Sigmoid colon (tissue), 7 donors: ENCODE data around the gene LRRC34. TPM values are rescaled to one million over a fixed set of nuclear protein-coding genes. Genes with fewer than 3 reads are reported as not detected.

Source experiments
- DNase-seq: peaks from one replicate; pipeline ENCODE4 v3.0.0-alpha.2; 2019
- H3K27ac ChIP-seq, 4 donors: fragments of 200-600 bp; sonication (generic); one replicate each; pipeline ENCODE4 v1.5.1; 2016 to 2019; ENCODE audit warnings: mild to moderate bottlenecking in 1 of 4
- H3K27me3 ChIP-seq, 3 donors: fragments of 200-600 bp; sonication (generic); one replicate each; pipeline ENCODE4 v1.5.1; 2019; ENCODE audit warnings: mild to moderate bottlenecking in 1 of 3
- H3K36me3 ChIP-seq, 4 donors: fragments of 200-600 bp; sonication (generic); one replicate each; pipeline ENCODE4 v1.5.1; 2016 to 2019
- H3K4me1 ChIP-seq, 4 donors: fragments of 200-600 bp; sonication (generic); one replicate each; pipeline ENCODE4 v1.5.1; 2017 to 2019
- H3K4me3 ChIP-seq, 4 donors: fragments of 200-600 bp; sonication (generic); one replicate each; pipeline ENCODE4 v1.5.1; 2017 to 2019; ENCODE audit warnings: mild to moderate bottlenecking in 2 of 4, moderate library complexity in 1 of 4
- H3K9me3 ChIP-seq, 4 donors: fragments of 200-600 bp in 3 of 4; sonication (generic) in 3 of 4; one replicate each; pipeline versions ENCODE4 v1.5.1 to v1.6.1; 2013 to 2019
- CTCF ChIP-seq, 4 experiments: fragments of 450-650 bp in 3 of 4; fragments of 200-600 bp in 1 of 4; IDR thresholded peaks; one replicate each; pipeline ENCODE4 v1.5.1; 2016 to 2019; ENCODE audit warnings: antibody characterized with exemption in 4 of 4, mild to moderate bottlenecking in 3 of 4, moderate library complexity in 2 of 4
- EP300 ChIP-seq, 4 donors: sonication (generic); formaldehyde crosslinking; IDR thresholded peaks; one replicate each; pipeline ENCODE4 v1.6.1; 2017; ENCODE audit warnings: antibody characterized with exemption in 4 of 4
- POLR2A ChIP-seq, 2 donors: fragments of 450-650 bp; IDR thresholded peaks; one replicate each; pipeline ENCODE4 v1.6.1; 2016; ENCODE audit warnings: antibody characterized with exemption in 2 of 2, mild to moderate bottlenecking in 2 of 2, moderate library complexity in 2 of 2
- POLR2AphosphoS5 ChIP-seq, 4 donors: sonication (generic); formaldehyde crosslinking; IDR thresholded peaks; one replicate each; pipeline ENCODE4 v1.6.1; 2017; ENCODE audit warnings: antibody characterized with exemption in 4 of 4
- WGBS, 2 donors: extraction: QIAGEN DNeasy Blood & Tissue Kit; methylation state at CpG; one replicate each; pipeline ENCODE4 v1.1.7; 2013; 5-methylcytosine and 5-hydroxymethylcytosine counted together
- intact Hi-C: fragments of 100-400 bp; cut with DNase I; formaldehyde crosslinking; loops from one replicate; pipeline ENCODE4 v1.15.1; 2023
- polyA plus RNA-seq, 3 donors: library from polyadenylated mRNA; stranded (reverse); fragments of 200-250 nt; gene quantifications; one replicate each; pipeline ENCODE4 v1.2.3, GENCODE V29; 2013
- total RNA-seq, 4 donors: library from RNA; depleted of rRNA; stranded (reverse); fragments of >200 nt; gene quantifications; one replicate each; pipeline ENCODE4 v1.1.0, GENCODE V29; 2016
- donor health status: healthy with polysubstance abuse.
- donor health status: Bipolar disorder and iron deficiency.
- donor health status: healthy.

The LRRC34 gene
- total and polyA plus RNA-seq, 7 donors: 0.60 to 3.9 (median 1.4) TPM; not detected in 1

- Histone ChIP-seq H3K36me3 (no peaks in the 10 kb centered on the region), H3K9me3 (peaks cover 0 to 2% (median 0%) of the 10 kb centered on the region in 4 donors), H3K27ac (no peak overlapping the region), H3K4me3 (no peak overlapping the region), H3K27me3 (no peaks in the 10 kb centered on the region), H3K4me1 (peaks cover 0 to 13% (median 4%) of the 10 kb centered on the region in 4 donors)
- 51 to 84% methylated on average over 2 of the region's 2 CpGs for WGBS, 2 donors
- intact Hi-C loops: no loop called here
- no peak for TF ChIP-seq POLR2AphosphoS5 (IDR thresholded peaks at IDR 0.05)
- DNase-seq: no peak
Measured at GRCh38 chr3:169759256-169759655, 53.4 kb downstream of the LRRC34 start.

- TF ChIP-seq CTCF (IDR thresholded peaks at IDR 0.05) (no peak), EP300 (IDR thresholded peaks at IDR 0.05) (no peak), POLR2A (IDR thresholded peaks at IDR 0.05) (no peak), POLR2AphosphoS5 (IDR thresholded peaks at IDR 0.05) (no peak)
- peaks cover 0 to 7% (median 0%) of the 10 kb centered on the region in 4 donors for H3K4me1 ChIP-seq
- no peak for DNase-seq
- no peaks in the 10 kb centered on the region for H3K27me3 ChIP-seq
- H3K36me3 ChIP-seq: no peaks in the 10 kb centered on the region
- WGBS, 2 donors: 14 to 47% methylated on average over 5 of the region's 5 CpGs
- H3K27ac ChIP-seq: no peak overlapping the region
- peaks cover 0 to 2% (median 0%) of the 10 kb centered on the region in 4 donors for H3K9me3 ChIP-seq
- intact Hi-C loops: no loop called here
- H3K4me3 ChIP-seq: no peak overlapping the region
Measured at GRCh38 chr3:169758359-169758994, 54.2 kb downstream of the LRRC34 start.

- no peaks in the 10 kb centered on the region for H3K9me3 ChIP-seq
- no peak overlapping the region for H3K4me3 ChIP-seq
- no peak overlapping the region for H3K27ac ChIP-seq
- no peaks in the 10 kb centered on the region for H3K4me1 ChIP-seq
- intact Hi-C loops: no loop called here
- H3K27me3 ChIP-seq: no peaks in the 10 kb centered on the region
- DNase-seq: no peak
- TF ChIP-seq POLR2AphosphoS5 (IDR thresholded peaks at IDR 0.05) (no peak), POLR2A (IDR thresholded peaks at IDR 0.05) (no peak), CTCF (IDR thresholded peaks at IDR 0.05) (no peak), EP300 (IDR thresholded peaks at IDR 0.05) (no peak)
- no peaks in the 10 kb centered on the region for H3K36me3 ChIP-seq
- 74 to 83% methylated on average over 2 of the region's 2 CpGs for WGBS, 2 donors
Measured at GRCh38 chr3:169755488-169755887, 57.2 kb downstream of the LRRC34 start.

- intact Hi-C loops: no loop called here
- TF ChIP-seq POLR2AphosphoS5 (IDR thresholded peaks at IDR 0.05) (no peak), POLR2A (IDR thresholded peaks at IDR 0.05) (no peak), CTCF (IDR thresholded peaks at IDR 0.05) (no peak), EP300 (IDR thresholded peaks at IDR 0.05) (no peak)
- no peak overlapping the region for H3K27ac ChIP-seq
- no peaks in the 10 kb centered on the region for H3K36me3 ChIP-seq
- H3K27me3 ChIP-seq: no peaks in the 10 kb centered on the region
- H3K9me3 ChIP-seq: no peaks in the 10 kb centered on the region
- DNase-seq: no peak
- H3K4me3 ChIP-seq: no peak overlapping the region
- 85 to 91% methylated on average over 3 of the region's 3 CpGs for WGBS, 2 donors
- no peaks in the 10 kb centered on the region for H3K4me1 ChIP-seq
Measured at GRCh38 chr3:169754711-169755110, 58.0 kb downstream of the LRRC34 start.

GRCh38 chr3:169751875-169752274 is 60.8 kb downstream of the LRRC34 start:
- no peak overlapping the region for H3K27ac ChIP-seq
- intact Hi-C loops: no loop called here
- WGBS, 2 donors: 90 to 91% methylated on average over 2 of the region's 2 CpGs
- no peaks in the 10 kb centered on the region for H3K9me3 ChIP-seq
- H3K4me3 ChIP-seq: no peak overlapping the region
- H3K36me3 ChIP-seq: no peaks in the 10 kb centered on the region
- peaks cover 0 to under 1% (median 0%) of the 10 kb centered on the region in 3 donors for H3K27me3 ChIP-seq
- TF ChIP-seq POLR2AphosphoS5 (IDR thresholded peaks at IDR 0.05): no peak
- no peak for TF ChIP-seq EP300 (IDR thresholded peaks at IDR 0.05)
- TF ChIP-seq POLR2A (IDR thresholded peaks at IDR 0.05): no peak
- no peak for TF ChIP-seq CTCF (IDR thresholded peaks at IDR 0.05)
- DNase-seq: no peak
- no peaks in the 10 kb centered on the region for H3K4me1 ChIP-seq
